GM18951 (cell line): ENCODE results near the gene SLCO1B3.
"Not testable (repeated sequence)": the region's sequence is repeated elsewhere in the genome, so short reads cannot be mapped to it uniquely, and the experiment has no call there.

Experiments used
- POLR2A ChIP-seq: IDR thresholded peaks from 4 replicates; pipeline ENCODE4 v1.6.1; 2011; ENCODE audit warnings: mild to moderate bottlenecking; ENCODE audit not compliant: insufficient read length, insufficient read depth; ENCODE audit errors: extremely low read depth
- in situ Hi-C: fragments of 300-500 bp; cut with MboI; formaldehyde crosslinking; loops from one replicate; pipeline ENCODE4 v1.12.0; 2022; ENCODE audit warnings: low sequenced_read_pairs, mixed read lengths, inconsistent platforms; ENCODE audit not compliant: unreplicated experiment

Gene SLCO1B3

GRCh38 chr12:20810487-20810886 lies at the start of gene SLCO1B3:
TSS of gene SLCO1B3 (plus strand) at chr12:20810705. CDS start at chr12:20815739, 5,034 bp downstream.
- in situ Hi-C loops: no loop called here
- no peak for TF ChIP-seq POLR2A

GRCh38 chr12:20777420-20777819 lies 33.1 kb upstream of the SLCO1B3 start:
- TF ChIP-seq POLR2A: no peak
- in situ Hi-C loops: no loop called here

GRCh38 chr12:20778969-20779368 lies 31.5 kb upstream of the SLCO1B3 start:
- in situ Hi-C loops: no loop called here
- no peak for TF ChIP-seq POLR2A

- in situ Hi-C loops: not testable (repeated sequence)
Observed at GRCh38 chr12:20779971-20780370, 30.5 kb upstream of the SLCO1B3 start.

- in situ Hi-C loops: not testable (repeated sequence)
Observed at GRCh38 chr12:20783796-20784357, 26.6 kb upstream of the SLCO1B3 start.

- in situ Hi-C loops: no loop called here
- no peak for TF ChIP-seq POLR2A
Observed at GRCh38 chr12:20792971-20793370, 17.5 kb upstream of the SLCO1B3 start.

- in situ Hi-C loops: no loop called here
- TF ChIP-seq POLR2A: no peak
Observed at GRCh38 chr12:20798554-20798953, 12.0 kb upstream of the SLCO1B3 start.

- no peak for TF ChIP-seq POLR2A
- in situ Hi-C loops: no loop called here
Observed at GRCh38 chr12:20800160-20800559, 10.3 kb upstream of the SLCO1B3 start.

GRCh38 chr12:20801035-20801434 lies 9.5 kb upstream of the SLCO1B3 start:
- TF ChIP-seq POLR2A: no peak
- in situ Hi-C loops: no loop called here

GRCh38 chr12:20805921-20806320 lies 4.6 kb upstream of the SLCO1B3 start:
- no peak for TF ChIP-seq POLR2A
- in situ Hi-C loops: no loop called here

- in situ Hi-C loops: no loop called here
- no peak for TF ChIP-seq POLR2A
Observed at GRCh38 chr12:20807192-20808080, 3.1 kb upstream of the SLCO1B3 start.

GRCh38 chr12:20808521-20808920 lies 2.0 kb upstream of the SLCO1B3 start:
- in situ Hi-C loops: no loop called here
- no peak for TF ChIP-seq POLR2A

GRCh38 chr12:20815574-20815973 lies 5.1 kb downstream of the SLCO1B3 start:
- TF ChIP-seq POLR2A: no peak
- in situ Hi-C loops: no loop called here

GRCh38 chr12:20822415-20822814 lies 11.9 kb downstream of the SLCO1B3 start:
- no peak for TF ChIP-seq POLR2A

More at GRCh38 chr12:20822415-20822814, 11.9 kb downstream of the SLCO1B3 start:
- in situ Hi-C loops: no loop called here
